T-helper 17 cell (primary cell): ENCODE results near the gene GLOD5. TPM values are rescaled to one million over a fixed set of nuclear protein-coding genes. Genes with fewer than 3 reads are reported as not detected.

Experiments used
- ATAC-seq: fragments of 150-1000 bp; cut with Tn5 transposase; 2 replicates; pipeline ENCODE4 v1.10.0; 2021; ENCODE audit warnings: mild to moderate bottlenecking, moderate library complexity
- DNase-seq, 3 donors: peaks; one replicate each; pipeline versions ENCODE4 v3.0.0 to v3.0.0-alpha.2; 2020 to 2021
- H3K9me3 ChIP-seq: one replicate; pipeline ENCODE4 v1.7.0; 2013; ENCODE audit warnings: low read length, mild to moderate bottlenecking; ENCODE audit not compliant: control insufficient read depth, poor library complexity, severe bottlenecking
- H3K27ac Mint-ChIP-seq: one replicate; pipeline ENCODE4 v1.8.0; 2022; ENCODE audit warnings: mild to moderate bottlenecking, moderate library complexity, mixed read lengths
- H3K27me3 Mint-ChIP-seq: one replicate; pipeline ENCODE4 v1.8.0; 2022; ENCODE audit warnings: mixed read lengths
- H3K36me3 Mint-ChIP-seq: one replicate; pipeline ENCODE4 v1.8.0; 2022; ENCODE audit warnings: low read depth, mixed read lengths
- H3K4me1 Mint-ChIP-seq: one replicate; pipeline ENCODE4 v1.8.0; 2022; ENCODE audit warnings: mild to moderate bottlenecking, mixed read lengths
- H3K4me3 Mint-ChIP-seq: one replicate; pipeline ENCODE4 v1.8.0; 2022; ENCODE audit warnings: mild to moderate bottlenecking, moderate library complexity, mixed read lengths
- total RNA-seq, 4 donors: library from RNA in 2 of 4; stranded (reverse) in 2 of 4; gene quantifications; one replicate each; pipeline ENCODE4 v1.2.3 and lab custom pipeline; 2022 to 2026

The GLOD5 gene
- total RNA-seq (not detected), total RNA-seq (lab: John Stamatoyannopoulos, UW) (0 reads per million in 2 donors)

DNA sequence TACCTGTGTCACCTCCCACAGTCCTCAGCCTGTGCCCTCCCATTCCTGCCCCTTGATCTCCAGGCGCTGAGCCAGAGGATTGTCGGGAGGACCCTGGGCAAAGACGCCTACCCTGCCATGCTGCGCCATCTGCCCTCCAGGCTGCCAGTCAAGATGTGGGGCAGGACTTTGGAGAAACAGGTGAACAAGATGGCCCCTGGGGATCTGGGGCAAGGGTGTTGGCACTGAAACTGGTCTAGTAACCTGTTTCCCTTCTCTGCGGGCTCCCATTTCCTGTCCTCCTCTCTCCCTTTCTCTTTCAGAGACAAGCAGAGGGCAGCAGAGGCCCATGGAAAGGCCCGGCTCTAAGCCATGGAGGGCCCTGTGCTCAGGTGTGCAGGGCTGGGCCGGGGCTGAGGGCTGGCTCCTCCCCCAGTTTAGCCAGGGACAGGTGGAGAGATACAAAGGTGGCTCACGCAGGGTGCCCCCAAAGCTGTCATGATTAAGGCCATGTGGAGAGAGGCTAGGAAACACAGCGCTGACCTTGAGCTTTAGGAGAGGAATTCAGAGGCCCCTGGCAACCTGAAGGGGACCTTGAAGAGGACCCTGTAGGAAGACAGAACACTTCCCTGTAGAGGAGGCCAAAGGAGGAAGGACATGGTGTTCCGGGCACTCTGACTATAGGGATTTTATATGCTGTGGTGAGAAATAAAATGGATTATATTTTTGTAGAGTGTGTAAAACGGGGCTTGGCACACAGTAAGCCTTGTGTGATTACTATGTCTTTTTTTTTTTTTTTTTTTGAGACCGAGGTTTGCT, at the start of gene GLOD5:
GLOD5 (plus strand) TSS at position 74 of the 798 bp plus-strand sequence; CDS start at position 118, 44 bp downstream.
- ATAC-seq (no peak), DNase-seq (no peak)
- no peaks in the 10 kb centered on the region for H3K9me3 ChIP-seq
- Mint-ChIP-seq H3K27me3 (no peaks in the 10 kb centered on the region), H3K4me3 (no peak within 1 kb of the TSS), H3K4me1 (peaks cover 6% of the 10 kb centered on the region), H3K36me3 (no peaks in the 10 kb centered on the region), H3K27ac (no peak within 1 kb of the TSS)

DNA sequence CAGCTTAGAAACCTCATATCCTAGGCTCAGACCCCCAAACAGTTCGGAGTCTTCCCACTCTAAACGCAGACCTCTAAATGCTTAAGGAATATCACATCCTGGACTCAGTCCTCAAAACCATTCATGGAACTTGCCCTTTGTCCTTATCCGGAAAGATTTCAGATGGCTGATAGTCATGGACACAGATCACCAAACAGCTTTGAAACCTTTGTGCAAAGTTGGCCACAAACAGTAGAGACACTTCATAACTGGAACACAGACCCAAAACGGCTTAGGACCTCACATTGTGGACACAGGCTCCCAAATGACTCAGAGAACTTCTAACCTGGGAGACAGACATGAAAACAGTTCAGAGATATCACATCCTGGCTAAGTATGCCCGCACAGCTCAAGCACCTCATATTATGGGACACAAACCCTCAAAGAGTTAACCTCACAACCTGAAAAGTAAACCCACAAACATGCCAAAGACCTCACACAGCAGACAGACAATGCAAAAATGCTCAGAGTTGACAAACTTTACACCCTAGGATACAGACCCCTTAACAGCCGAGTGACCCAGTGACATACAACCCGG, 49.5 kb upstream of the GLOD5 start:
- DNase-seq, result no peak
- no peaks in the 10 kb centered on the region for H3K9me3 ChIP-seq
- Mint-ChIP-seq H3K4me1 (peaks cover 54% of the 10 kb centered on the region), H3K27me3 (no peaks in the 10 kb centered on the region), H3K4me3 (peak overlapping the region; percentile 82), H3K27ac (peak overlapping the region; percentile 96), H3K36me3 (no peaks in the 10 kb centered on the region)
- no peak for ATAC-seq

DNA sequence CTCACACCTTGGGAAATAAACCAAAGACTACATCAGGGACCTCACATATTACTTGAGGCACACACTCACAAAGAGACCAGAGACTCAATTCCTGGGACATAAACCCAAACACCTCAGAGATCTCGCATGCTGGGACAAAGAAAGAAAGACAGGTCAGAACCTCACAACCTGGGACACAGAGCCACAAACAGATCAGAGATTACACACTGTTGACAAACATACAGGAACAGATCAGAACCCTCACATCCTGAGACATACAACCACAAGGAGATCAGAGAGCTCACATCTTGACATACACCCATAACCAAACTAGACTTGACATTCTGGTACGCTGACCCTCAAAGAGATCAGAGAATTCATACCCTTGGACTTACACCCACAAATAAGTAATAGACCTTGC, 47.7 kb upstream of the GLOD5 start:
- DNase-seq, result no peak

DNA sequence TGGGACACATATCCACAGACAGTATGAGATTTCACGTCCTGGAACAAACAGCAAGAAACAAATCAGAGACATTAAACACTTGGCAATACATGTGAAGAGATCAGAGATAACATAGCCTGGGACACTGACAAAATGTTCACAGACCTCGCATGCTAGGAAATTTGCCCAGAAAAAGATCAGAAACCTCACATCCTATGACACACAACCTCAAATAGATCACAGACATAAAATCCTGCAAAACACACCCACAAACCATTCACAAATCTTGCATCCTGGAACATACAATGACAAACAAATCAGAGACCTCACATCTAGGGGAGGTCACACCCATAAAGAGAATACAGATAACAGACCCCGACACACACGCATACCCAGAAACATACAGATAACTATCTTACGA, 47.0 kb upstream of the GLOD5 start:
- no peaks in the 10 kb centered on the region for H3K36me3 Mint-ChIP-seq
- no peaks in the 10 kb centered on the region for H3K27me3 Mint-ChIP-seq
- peak overlapping the region; percentile 96 for H3K27ac Mint-ChIP-seq
- DNase-seq (no peak), ATAC-seq (peak; percentile 33)
- no peaks in the 10 kb centered on the region for H3K9me3 ChIP-seq
- peaks cover 63% of the 10 kb centered on the region for H3K4me1 Mint-ChIP-seq
- H3K4me3 Mint-ChIP-seq, result peak overlapping the region; percentile 82

More for the DNA sequence above, 47.7 kb upstream of the GLOD5 start:
- H3K9me3 ChIP-seq, result no peaks in the 10 kb centered on the region
- Mint-ChIP-seq H3K4me1 (peaks cover 59% of the 10 kb centered on the region), H3K27ac (peak overlapping the region; percentile 96), H3K4me3 (peak overlapping the region; percentile 82), H3K27me3 (no peaks in the 10 kb centered on the region), H3K36me3 (no peaks in the 10 kb centered on the region)
- peak; percentile 74 for ATAC-seq

DNA sequence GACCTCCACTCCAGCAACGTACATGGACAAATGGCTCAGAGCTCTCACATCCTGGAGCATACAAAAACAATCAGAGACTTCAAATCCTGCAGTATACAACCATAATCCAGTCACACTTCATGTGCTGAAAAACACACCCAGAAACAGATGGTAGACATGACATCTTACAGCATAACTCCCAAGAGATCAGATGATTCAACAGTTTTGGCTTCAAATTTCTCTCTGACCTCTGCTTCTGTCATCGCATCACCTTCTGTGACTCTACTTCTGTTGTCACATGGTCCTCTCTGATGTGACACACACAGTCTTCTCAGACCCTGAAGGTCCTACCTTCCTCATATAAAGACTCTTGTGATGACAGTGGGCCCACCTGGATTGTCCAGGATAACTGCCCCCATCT, 46.5 kb upstream of the GLOD5 start:
- no peaks in the 10 kb centered on the region for H3K9me3 ChIP-seq
- no peaks in the 10 kb centered on the region for H3K36me3 Mint-ChIP-seq
- H3K4me1 Mint-ChIP-seq, result peaks cover 63% of the 10 kb centered on the region
- no peaks in the 10 kb centered on the region for H3K27me3 Mint-ChIP-seq
- H3K27ac Mint-ChIP-seq, result peak overlapping the region; percentile 96
- peak overlapping the region; percentile 82 for H3K4me3 Mint-ChIP-seq
- ATAC-seq, result no peak
- no peak for DNase-seq

DNA sequence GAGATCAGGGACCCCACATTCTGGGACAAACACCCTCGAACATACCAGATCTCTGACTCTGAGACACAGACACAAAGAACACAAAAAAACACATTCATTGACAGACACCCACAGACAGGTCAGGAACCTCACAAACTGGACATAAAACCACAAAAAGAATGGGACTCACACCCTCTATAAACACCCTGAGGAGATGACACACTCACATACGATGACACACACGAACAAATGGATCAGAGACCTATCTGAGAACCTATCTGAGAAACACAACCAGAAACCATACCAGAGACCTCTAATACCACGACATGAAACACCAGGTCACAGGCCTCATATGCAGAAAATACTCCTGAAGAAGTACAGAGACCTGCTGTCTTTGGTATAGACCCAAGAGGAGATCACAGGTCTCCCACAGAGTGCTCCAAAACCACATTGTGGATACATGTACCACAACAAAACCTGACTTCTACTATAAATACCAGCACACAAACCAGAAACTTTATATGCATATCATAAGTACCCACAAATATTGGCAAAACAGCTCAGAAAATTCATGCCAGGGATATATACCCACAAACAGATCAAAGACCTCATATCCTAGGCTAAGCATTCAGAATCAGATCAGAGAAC, 45.6 kb upstream of the GLOD5 start:
- no peaks in the 10 kb centered on the region for H3K9me3 ChIP-seq
- H3K36me3 Mint-ChIP-seq, result no peaks in the 10 kb centered on the region
- peak overlapping the region; percentile 61 for H3K4me3 Mint-ChIP-seq
- H3K27ac Mint-ChIP-seq, result peak overlapping the region; percentile 96
- DNase-seq, result no peak
- H3K27me3 Mint-ChIP-seq, result no peaks in the 10 kb centered on the region
- H3K4me1 Mint-ChIP-seq, result peaks cover 59% of the 10 kb centered on the region
- ATAC-seq, result no peak

DNA sequence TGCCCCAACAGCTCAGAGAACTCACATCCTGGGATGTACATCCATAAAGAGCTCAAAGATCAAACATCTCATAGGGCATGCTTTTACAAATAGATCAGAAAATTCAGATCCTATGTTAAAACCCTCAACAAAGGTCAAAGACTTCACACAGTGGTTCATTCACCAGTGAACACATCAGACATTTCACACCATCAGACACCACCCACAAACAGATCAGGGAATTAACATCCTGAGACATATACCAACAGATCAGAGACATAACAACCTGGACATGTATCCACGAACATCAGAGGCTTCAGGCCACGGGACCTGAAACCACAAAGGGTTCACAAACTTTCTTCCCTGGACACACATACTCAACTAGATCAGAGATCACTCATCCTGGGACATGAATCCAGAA, 41.6 kb upstream of the GLOD5 start:
- Mint-ChIP-seq H3K4me3 (no peak overlapping the region), H3K27me3 (no peaks in the 10 kb centered on the region), H3K27ac (no peak overlapping the region), H3K4me1 (peaks cover 24% of the 10 kb centered on the region), H3K36me3 (no peaks in the 10 kb centered on the region)
- H3K9me3 ChIP-seq, result no peaks in the 10 kb centered on the region
- ATAC-seq (no peak), DNase-seq (no peak)

DNA sequence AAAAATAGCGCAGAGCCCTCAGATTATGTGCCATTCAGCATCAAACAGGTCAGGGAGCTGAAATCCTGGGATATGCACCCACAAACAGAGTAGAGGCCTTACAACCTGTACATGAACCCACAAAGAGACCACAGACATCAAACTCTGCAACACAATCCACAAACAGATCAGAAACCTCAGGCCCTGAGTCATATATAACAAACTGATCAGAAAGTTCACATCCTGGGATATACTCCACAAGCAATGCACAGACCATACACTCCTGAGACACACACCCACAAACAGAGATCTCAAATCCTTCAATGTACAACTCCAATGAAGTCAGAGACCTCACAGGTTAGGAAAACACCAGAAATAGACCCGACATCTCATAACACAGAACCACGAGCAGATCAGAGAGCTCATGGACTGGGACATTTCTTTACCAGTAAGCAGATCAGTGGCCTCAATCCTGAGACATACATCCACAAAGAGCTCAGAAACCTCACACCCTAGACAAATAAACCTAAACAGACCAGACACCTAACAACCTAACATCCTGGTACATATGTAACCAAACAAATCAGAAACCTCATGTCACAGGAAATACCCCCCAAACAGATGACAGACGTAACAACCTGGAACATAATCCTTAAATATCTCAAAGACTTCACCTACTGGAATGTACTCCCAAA, 40.8 kb upstream of the GLOD5 start:
- no peaks in the 10 kb centered on the region for H3K9me3 ChIP-seq
- ATAC-seq (peak; percentile 72), DNase-seq (no peak)
- no peaks in the 10 kb centered on the region for H3K36me3 Mint-ChIP-seq
- no peak overlapping the region for H3K4me3 Mint-ChIP-seq
- H3K4me1 Mint-ChIP-seq, result peaks cover 20% of the 10 kb centered on the region
- no peak overlapping the region for H3K27ac Mint-ChIP-seq
- no peaks in the 10 kb centered on the region for H3K27me3 Mint-ChIP-seq

DNA sequence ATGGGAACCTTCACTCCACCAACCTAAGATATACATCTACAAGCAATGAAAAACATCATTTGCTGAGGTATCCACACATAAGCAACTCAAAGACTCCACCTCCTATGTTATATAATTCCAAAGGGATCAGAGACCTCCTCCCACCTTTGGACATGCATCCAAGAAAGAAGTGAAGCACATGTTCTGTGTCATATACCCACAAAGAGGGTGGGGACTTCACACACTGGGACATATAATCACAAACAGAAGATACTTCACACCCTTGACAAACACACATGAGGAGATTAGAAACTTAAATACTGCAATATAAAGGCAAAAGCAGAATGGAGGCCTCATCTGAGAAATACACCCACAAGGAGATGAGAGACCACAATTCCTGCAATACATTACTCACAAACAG, 39.6 kb upstream of the GLOD5 start:
- H3K36me3 Mint-ChIP-seq, result no peaks in the 10 kb centered on the region
- DNase-seq (no peak), ATAC-seq (no peak)
- no peak overlapping the region for H3K27ac Mint-ChIP-seq
- H3K9me3 ChIP-seq, result no peaks in the 10 kb centered on the region
- peaks cover 20% of the 10 kb centered on the region for H3K4me1 Mint-ChIP-seq
- H3K27me3 Mint-ChIP-seq, result no peaks in the 10 kb centered on the region
- no peak overlapping the region for H3K4me3 Mint-ChIP-seq

DNA sequence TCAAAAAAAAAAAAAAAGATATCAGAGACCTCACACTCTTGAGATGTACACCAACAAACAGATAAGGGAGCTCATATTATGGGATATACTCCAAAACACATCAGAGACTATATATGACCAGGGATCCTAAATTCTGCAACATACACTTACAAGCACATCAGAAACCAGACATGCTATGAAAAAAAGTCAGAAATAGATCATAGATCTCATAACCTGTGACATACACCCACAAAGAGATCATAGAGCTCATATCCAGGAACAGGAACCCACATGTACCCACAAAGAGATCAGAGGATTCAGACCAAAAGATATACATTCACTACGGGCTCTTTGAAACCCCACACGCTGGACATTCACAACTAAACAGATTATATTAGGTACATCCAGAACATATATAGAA, 35.0 kb upstream of the GLOD5 start:
- Mint-ChIP-seq H3K4me1 (peaks cover 13% of the 10 kb centered on the region), H3K27ac (peak overlapping the region; percentile 29), H3K27me3 (no peaks in the 10 kb centered on the region), H3K4me3 (no peak overlapping the region), H3K36me3 (peaks cover 4% of the 10 kb centered on the region)
- ATAC-seq, result peak; percentile 42
- no peak for DNase-seq
- no peaks in the 10 kb centered on the region for H3K9me3 ChIP-seq

DNA sequence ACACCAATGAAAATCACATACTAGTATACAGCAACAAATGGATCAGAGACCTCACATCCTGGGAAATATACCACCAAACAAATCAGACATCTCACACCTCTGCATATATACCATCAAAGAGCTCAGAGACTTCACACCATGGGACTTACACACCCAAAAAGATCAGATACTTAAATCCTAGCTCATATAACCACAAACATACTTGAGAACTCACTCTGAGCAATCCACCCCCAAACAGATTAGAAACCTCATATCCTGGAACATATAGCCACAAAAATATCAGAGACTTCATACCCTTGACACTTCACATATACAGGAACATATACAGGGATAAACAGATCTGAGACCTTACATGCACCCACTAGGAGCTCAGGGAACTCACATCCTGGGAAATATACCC, 32.9 kb upstream of the GLOD5 start:
- Mint-ChIP-seq H3K27ac (no peak overlapping the region), H3K4me1 (peaks cover 13% of the 10 kb centered on the region), H3K36me3 (peaks cover 4% of the 10 kb centered on the region), H3K27me3 (no peaks in the 10 kb centered on the region), H3K4me3 (no peak overlapping the region)
- ATAC-seq (no peak), DNase-seq (no peak)
- no peaks in the 10 kb centered on the region for H3K9me3 ChIP-seq

DNA sequence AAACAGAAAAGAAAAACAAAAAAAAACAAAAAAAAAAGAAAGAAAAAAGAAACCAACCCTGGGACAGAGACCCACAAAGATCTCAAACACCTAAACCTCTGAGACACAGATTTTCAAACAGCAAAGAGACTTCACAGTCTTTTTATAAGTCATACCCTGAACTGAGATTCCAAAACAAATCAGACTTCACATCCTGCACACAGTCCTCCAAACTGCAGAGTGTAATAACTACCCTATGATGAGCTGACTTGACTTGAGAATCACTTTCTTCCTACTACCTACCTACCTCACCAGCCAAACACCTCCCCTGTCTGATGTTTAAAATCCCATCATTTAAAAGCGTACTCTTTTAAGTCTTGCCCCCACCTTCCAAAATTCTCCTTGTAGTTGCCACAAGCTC, 25.2 kb upstream of the GLOD5 start:
- no peaks in the 10 kb centered on the region for H3K9me3 ChIP-seq
- H3K36me3 Mint-ChIP-seq, result no peaks in the 10 kb centered on the region
- H3K4me1 Mint-ChIP-seq, result peaks cover 12% of the 10 kb centered on the region
- H3K27me3 Mint-ChIP-seq, result no peaks in the 10 kb centered on the region
- no peak for DNase-seq
- H3K4me3 Mint-ChIP-seq, result peak overlapping the region; percentile 21
- H3K27ac Mint-ChIP-seq, result peak overlapping the region; percentile 92
- ATAC-seq, result no peak

DNA sequence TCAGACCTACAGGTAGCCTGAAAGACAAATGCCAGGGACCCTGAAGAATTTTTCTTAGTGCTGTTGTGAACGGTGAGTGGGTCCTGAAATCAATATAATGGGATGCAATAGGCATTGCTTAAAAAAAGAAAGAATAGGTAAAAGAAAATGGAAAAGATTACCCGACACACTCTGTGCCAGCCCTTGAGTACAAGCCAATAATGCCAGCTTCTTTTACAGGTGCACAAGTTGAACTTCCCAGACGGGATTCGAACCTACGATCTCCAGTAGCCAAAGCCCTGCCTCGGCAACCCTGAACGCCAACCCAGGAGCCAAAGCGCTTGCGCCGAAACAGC, 24.7 kb upstream of the GLOD5 start:
- DNase-seq, result no peak
- Mint-ChIP-seq H3K4me1 (peaks cover 12% of the 10 kb centered on the region), H3K27me3 (no peaks in the 10 kb centered on the region), H3K36me3 (no peaks in the 10 kb centered on the region), H3K4me3 (peak overlapping the region; percentile 91), H3K27ac (peak overlapping the region; percentile 92)
- no peaks in the 10 kb centered on the region for H3K9me3 ChIP-seq
- no peak for ATAC-seq
